Heart left ventricle (tissue), 16 donors: ENCODE results near the gene TAOK1. TPM values are rescaled to one million over a fixed set of nuclear protein-coding genes. Genes with fewer than 3 reads are reported as not detected.
A peak's percentile ranks its signal among the peaks of the same experiment; 100 is the strongest.

Experiments
- ATAC-seq, 4 donors: fragments of 200-7000 bp; cut with Tn5 transposase; one replicate each; pipeline ENCODE4 v1.9.1; 2020 to 2022; ENCODE audit warnings: moderate library complexity in 4 of 4, mild to moderate bottlenecking in 3 of 4, moderate number of reproducible peaks in 1 of 4
- DNase-seq, 5 donors: peaks; one replicate each; pipeline ENCODE4 v3.0.0-alpha.2; 2020
- H3K27ac ChIP-seq, 12 donors: fragments of 200-600 bp; sonication (generic) in 4 of 12; one replicate each; pipeline versions ENCODE4 v1.5.0 to v1.8.0; 2016 to 2022; ENCODE audit warnings: mild to moderate bottlenecking in 2 of 12
- H3K27me3 ChIP-seq, 9 donors: fragments of 200-600 bp; sonication (generic) in 2 of 9; one replicate each; pipeline versions ENCODE4 v1.5.1 to v1.8.0; 2016 to 2022; ENCODE audit warnings: mild to moderate bottlenecking in 3 of 9
- H3K36me3 ChIP-seq, 9 donors: fragments of 200-600 bp; sonication (generic) in 2 of 9; one replicate each; pipeline versions ENCODE4 v1.5.0 to v1.8.0; 2018 to 2022; ENCODE audit warnings: mild to moderate bottlenecking in 2 of 9
- H3K4me1 ChIP-seq, 12 donors: fragments of 200-600 bp; sonication (generic) in 4 of 12; one replicate each; pipeline versions ENCODE4 v1.5.0 to v1.8.0; 2016 to 2022; ENCODE audit warnings: mild to moderate bottlenecking in 3 of 12
- H3K4me3 ChIP-seq, 12 donors: fragments of 200-600 bp; sonication (generic) in 4 of 12; one replicate each; pipeline versions ENCODE4 v1.5.0 to v1.8.0; 2017 to 2022; ENCODE audit warnings: mild to moderate bottlenecking in 9 of 12, moderate library complexity in 4 of 12
- H3K9me3 ChIP-seq, 12 donors: fragments of 200-600 bp; sonication (generic) in 4 of 12; one replicate each; pipeline versions ENCODE4 v1.5.0 to v1.8.0; 2016 to 2022; ENCODE audit warnings: mild to moderate bottlenecking in 1 of 12
- CTCF ChIP-seq, 12 donors: fragments of 200-600 bp; sonication (generic) in 4 of 12; IDR thresholded peaks; one replicate each; pipeline versions ENCODE4 v1.5.0 to v1.8.0; 2018 to 2022; ENCODE audit warnings: antibody characterized with exemption in 12 of 12, mild to moderate bottlenecking in 5 of 12
- POLR2A ChIP-seq, 2 donors: fragments of 450-650 bp; IDR thresholded peaks; one replicate each; pipeline ENCODE4 v1.6.1; 2017; ENCODE audit warnings: antibody characterized with exemption in 2 of 2, mild to moderate bottlenecking in 2 of 2, moderate library complexity in 2 of 2
- WGBS, 4 donors: extraction: QIAGEN DNeasy Blood & Tissue Kit in 2 of 4; methylation state at CpG; one replicate each; pipeline versions ENCODE4 v1.1.5 to v1.1.7; 2013 to 2018; 5-methylcytosine and 5-hydroxymethylcytosine counted together
- intact Hi-C, 10 donors: fragments of 100-400 bp; cut with DNase I; formaldehyde crosslinking; loops; one replicate each; pipeline versions ENCODE4 v1.11.1 to v1.14.2; 2022
- polyA plus RNA-seq, 2 donors: library from polyadenylated mRNA; stranded (reverse); fragments of 200-250 nt; gene quantifications; one replicate each; pipeline ENCODE4 v1.2.3, GENCODE V29; 2013
- total RNA-seq, 9 donors: library from RNA; depleted of rRNA in 2 of 9; stranded (reverse); fragments of >200 nt in 2 of 9; fragmentation: NEBNext Ultra II Directional in 3 of 9; extraction: Animal tissue kit (Norgen Biotek cat#: 25700) in 3 of 9; gene quantifications; one replicate each; pipeline versions ENCODE4 v1.1.0 to v1.2.4, GENCODE V29; 2016 to 2023
- donor health status: ischemic (EF 13 %, LVEDD 7.1; RV severe dilation, severe dysfunction).
- donor health status: healthy with polysubstance abuse.
- donor health status: DM: no; HTN: yes; CAD: no.
- donor health status: DM: no; HTN: no; CAD: no.
- donor health status: ischemic (EF 25% LVEDD 6.9; RV normal size, moderate dysfunction).
- donor health status: ischemic (EF 25% LVEDD 5.7; RV mildly dilated, moderate dysfunction).
- donor health status: healthy.
- donor health status: DM: yes; HTN: yes; CAD: no.
- donor health status: ischemic (EF 35%, LVEDD 5.7; RV mildly dilated, moderate dysfunction).
- donor health status: nonischemic (EF 11% LVEDD 7.7; RV severe dilation, severe dysfunction).
- donor health status: DM: yes; HTN: yes; CAD: no.
- donor health status: PGD.
- donor health status: ischemic (EF 29% LVEDD 5.4; RV normal size, mild dysfunction).
- donor health status: nonischemic (EF 23%, LVEDD 6.1; RV moderate dilation, normal function).

The TAOK1 gene
- total and polyA plus RNA-seq, 11 donors = 9.2 to 81.2 (median 59.0) TPM

- DNase-seq (no peak), ATAC-seq (no peak)
- Histone ChIP-seq H3K4me1 (peaks cover 0 to 35% (median 23%) of the 10 kb centered on the region in 12 donors), H3K4me3 (no peak overlapping the region), H3K27ac (no peak overlapping the region), H3K9me3 (no peaks in the 10 kb centered on the region), H3K27me3 (no peaks in the 10 kb centered on the region), H3K36me3 (peaks cover 0 to 4% (median 0%) of the 10 kb centered on the region in 9 donors)
- intact Hi-C loops = no loop called here
- 86 to 90% (median 88%) methylated on average over 3 of the region's 3 CpGs for WGBS, 4 donors
- TF ChIP-seq CTCF (IDR thresholded peaks at IDR 0.05) (no peak), POLR2A (IDR thresholded peaks at IDR 0.05) (no peak)
Measured at GRCh38 chr17:29434550-29434949, 44.4 kb downstream of the TAOK1 start.

- no peaks in the 10 kb centered on the region for H3K27me3 ChIP-seq
- WGBS, 4 donors = 85 to 100% (median 95%) methylated on average over 1 of the region's 1 CpG
- no peak overlapping the region for H3K4me3 ChIP-seq
- ATAC-seq (no peak), DNase-seq (no peak)
- no peak overlapping the region for H3K27ac ChIP-seq
- no peaks in the 10 kb centered on the region for H3K9me3 ChIP-seq
- peaks cover 0 to 32% (median 18%) of the 10 kb centered on the region in 12 donors for H3K4me1 ChIP-seq
- TF ChIP-seq CTCF (IDR thresholded peaks at IDR 0.05) (no peak), POLR2A (IDR thresholded peaks at IDR 0.05) (no peak)
- intact Hi-C loops = no loop called here
- H3K36me3 ChIP-seq = peaks cover 0 to 17% (median 0%) of the 10 kb centered on the region in 9 donors
Measured at GRCh38 chr17:29442451-29442850, 52.3 kb downstream of the TAOK1 start.

- Histone ChIP-seq H3K36me3 (peaks cover 0 to 17% (median 0%) of the 10 kb centered on the region in 9 donors), H3K4me1 (peaks cover 0 to 34% (median 21%) of the 10 kb centered on the region in 12 donors), H3K9me3 (no peaks in the 10 kb centered on the region), H3K4me3 (no peak overlapping the region), H3K27ac (no peak overlapping the region), H3K27me3 (no peaks in the 10 kb centered on the region)
- ATAC-seq = no peak
- TF ChIP-seq CTCF (IDR thresholded peaks at IDR 0.05) = no peak
- no peak for TF ChIP-seq POLR2A (IDR thresholded peaks at IDR 0.05)
- no peak for DNase-seq
- intact Hi-C loops = no loop called here
Measured at GRCh38 chr17:29443041-29443739, 53.0 kb downstream of the TAOK1 start.

- DNase-seq (no peak), ATAC-seq (peak in 1 of 4 donors; percentile 57)
- Histone ChIP-seq H3K27me3 (no peaks in the 10 kb centered on the region), H3K27ac (no peak overlapping the region), H3K36me3 (peaks cover 0 to 15% (median 0%) of the 10 kb centered on the region in 9 donors), H3K9me3 (no peaks in the 10 kb centered on the region), H3K4me3 (no peak overlapping the region), H3K4me1 (peaks cover 0 to 38% (median 23%) of the 10 kb centered on the region in 12 donors)
- no peak for TF ChIP-seq POLR2A (IDR thresholded peaks at IDR 0.05)
- TF ChIP-seq CTCF (IDR thresholded peaks at IDR 0.05) = no peak
- intact Hi-C loops = no loop called here
Measured at GRCh38 chr17:29444589-29444988, 54.4 kb downstream of the TAOK1 start.
